Measurements from ENCODE around the gene SLC39A11.
"Not testable (repeated sequence)": the region's sequence is repeated elsewhere in the genome, so short reads cannot be mapped to it uniquely, and the experiment has no call there.

SLC39A11 gene

DNA sequence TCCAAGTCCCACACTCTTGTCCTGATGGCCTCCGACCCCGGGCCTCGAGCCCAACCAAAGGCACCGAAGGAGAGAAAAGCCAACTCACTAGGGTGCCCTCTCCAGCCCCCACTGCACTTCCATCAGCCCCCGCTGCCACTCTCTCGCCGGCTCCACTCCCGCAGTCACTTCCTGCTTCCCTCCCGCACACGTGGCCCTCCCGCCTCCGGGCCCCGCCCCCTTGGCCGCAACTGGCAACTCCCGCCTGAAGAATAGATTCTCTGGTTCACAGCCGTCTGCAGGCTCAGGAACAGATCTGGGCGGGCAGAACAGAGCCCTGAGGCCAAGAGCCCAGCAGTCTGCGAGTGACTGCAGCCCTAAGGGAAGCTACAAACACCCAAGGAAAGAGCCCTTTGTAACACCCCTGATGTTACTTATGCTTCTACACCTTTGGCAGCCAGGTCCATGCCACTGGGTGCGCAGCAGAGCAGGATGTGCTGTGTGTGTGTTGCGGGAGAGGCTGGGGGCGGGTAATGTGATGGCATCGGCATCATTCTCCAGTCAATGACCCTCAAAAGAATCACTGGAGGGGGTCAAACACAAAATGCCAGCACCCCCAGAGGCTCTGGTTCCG, at the start of gene SLC39A11:
TSS of gene SLC39A11 (minus strand) at position 166 of the 613 bp plus-strand sequence. CDS start 3,924 bp downstream, outside the sequence.
- peak; percentile 82 for DNase-seq (ENCODE audit: low read depth in 2 of 2)

GRCh38 chr17:73141411-73141810, 48.9 kb upstream of the SLC39A11 start:
- no peak for DNase-seq (ENCODE audit: low read depth in 2 of 2)

DNA sequence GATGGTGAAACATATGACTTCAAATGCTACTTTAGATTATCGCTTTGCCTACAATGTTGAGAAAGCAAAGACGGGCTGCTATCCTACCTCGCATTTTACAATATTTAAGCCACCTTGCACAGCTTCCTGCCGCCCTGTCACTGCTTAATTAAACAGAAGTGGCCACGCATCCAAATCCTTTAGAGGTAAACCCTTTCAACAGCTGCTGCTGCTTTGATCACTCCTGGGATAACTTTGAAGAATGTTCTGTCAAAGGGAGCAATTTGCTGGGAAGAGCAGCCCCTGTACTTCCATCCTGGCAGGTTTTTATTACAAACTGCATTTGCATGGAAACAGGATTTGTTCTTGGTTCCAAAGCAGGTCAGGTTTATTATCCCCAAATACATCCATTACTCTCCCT, 48.1 kb upstream of the SLC39A11 start:
- DNase-seq (ENCODE audit: low read depth in 2 of 2): no peak

GRCh38 chr17:73139296-73139695, 46.8 kb upstream of the SLC39A11 start:
- no peak for DNase-seq (ENCODE audit: low read depth in 2 of 2)

DNA sequence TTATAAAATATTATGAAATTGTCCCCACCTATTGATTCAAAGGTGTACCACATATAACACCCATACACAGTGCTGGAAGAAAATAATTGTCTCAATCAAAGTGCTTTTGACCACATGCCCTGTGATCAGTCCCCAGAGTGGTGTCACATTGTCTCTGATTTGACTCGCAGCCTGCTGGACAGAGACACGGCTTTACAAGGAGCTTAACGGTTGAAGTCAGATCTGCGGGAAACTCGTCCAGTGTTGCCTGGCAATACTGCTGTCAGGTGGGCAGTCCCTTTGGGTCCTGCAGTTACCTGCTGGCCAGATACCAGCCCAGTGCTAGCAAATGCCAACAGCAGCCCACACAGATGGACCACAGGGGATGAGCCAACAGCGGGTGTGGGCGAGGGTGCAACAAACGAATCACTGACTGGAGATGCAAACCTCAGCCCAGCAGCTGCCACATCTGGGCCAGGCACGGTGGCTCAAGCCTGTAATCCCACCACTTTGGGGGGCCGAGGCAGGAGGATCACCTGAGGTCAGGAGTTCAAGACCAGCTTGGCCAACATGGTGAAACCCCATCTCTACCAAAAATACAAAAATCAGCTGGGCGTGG, 46.2 kb upstream of the SLC39A11 start:
- no peak for DNase-seq (ENCODE audit: low read depth in 2 of 2)

DNA sequence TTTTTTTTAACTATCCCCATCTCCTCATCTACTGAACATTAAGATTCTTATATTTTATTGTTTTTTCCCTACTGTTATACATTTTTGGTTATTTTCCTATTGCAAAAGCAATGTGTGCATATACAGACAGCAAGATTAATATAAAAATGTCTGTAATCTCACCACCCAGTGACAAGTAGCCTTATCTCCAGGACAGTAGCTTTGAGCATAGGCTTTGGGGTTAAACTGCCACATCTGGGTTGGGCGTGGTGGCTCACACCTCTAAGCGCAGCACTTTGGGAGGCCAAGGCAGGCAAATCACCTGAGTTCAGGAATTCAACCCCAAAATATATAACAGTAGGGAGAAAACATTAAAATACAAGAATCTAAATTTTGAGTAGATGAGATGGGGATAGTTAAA, 44.9 kb upstream of the SLC39A11 start:
- no peak for DNase-seq (ENCODE audit: low read depth in 2 of 2)

DNA sequence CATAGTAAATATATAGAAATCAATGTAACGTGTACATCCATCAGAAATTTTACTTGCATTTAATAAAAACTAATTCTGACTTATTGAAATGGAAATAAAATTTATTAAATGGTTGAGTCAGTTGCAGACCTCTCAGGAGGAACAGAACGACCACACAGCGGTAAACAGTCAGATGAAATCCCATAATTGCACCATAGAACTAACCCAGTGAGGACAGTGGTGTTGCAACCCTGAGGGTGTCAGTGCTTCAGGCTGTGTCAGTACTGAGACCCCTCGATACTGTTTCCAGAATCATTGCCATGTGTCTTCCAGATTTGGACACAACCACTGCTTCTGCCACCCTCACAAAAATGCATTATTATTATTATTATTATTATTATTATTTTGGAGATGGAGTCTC, 43.3 kb upstream of the SLC39A11 start:
- no peak for DNase-seq (ENCODE audit: low read depth in 2 of 2)

- DNase-seq (ENCODE audit: low read depth in 2 of 2): no peak
These were observed 41.6 kb upstream of the SLC39A11 start for GRCh38 chr17:73133911-73134649.

GRCh38 chr17:73132085-73132492, 39.6 kb upstream of the SLC39A11 start:
- DNase-seq (ENCODE audit: low read depth in 2 of 2): no peak

DNA sequence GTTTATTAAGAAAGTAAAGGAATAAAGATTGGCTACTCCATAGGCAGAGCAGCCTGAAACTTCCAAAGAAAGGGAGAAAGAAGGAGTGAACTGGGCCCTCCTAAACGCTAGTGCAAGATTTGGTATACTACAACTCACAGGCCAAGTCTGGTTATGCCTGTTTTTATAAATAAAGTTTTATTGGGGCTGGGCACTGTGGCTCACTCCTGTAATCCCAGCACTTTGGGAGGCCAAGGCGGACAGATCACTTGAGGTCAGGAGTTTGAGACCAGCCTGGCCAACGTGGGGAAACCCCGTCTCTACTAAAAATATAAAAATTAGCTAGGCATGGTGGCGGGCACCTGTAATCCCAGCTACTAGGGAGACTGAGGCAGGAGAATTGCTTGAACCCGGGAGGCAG, 39.0 kb upstream of the SLC39A11 start:
- DNase-seq (ENCODE audit: low read depth in 2 of 2): not testable (repeated sequence)

- no peak for DNase-seq (ENCODE audit: low read depth in 2 of 2)
These were observed 38.5 kb upstream of the SLC39A11 start for GRCh38 chr17:73130977-73131376.

GRCh38 chr17:73128496-73128895, 36.0 kb upstream of the SLC39A11 start:
- DNase-seq (ENCODE audit: low read depth in 2 of 2): no peak

DNA sequence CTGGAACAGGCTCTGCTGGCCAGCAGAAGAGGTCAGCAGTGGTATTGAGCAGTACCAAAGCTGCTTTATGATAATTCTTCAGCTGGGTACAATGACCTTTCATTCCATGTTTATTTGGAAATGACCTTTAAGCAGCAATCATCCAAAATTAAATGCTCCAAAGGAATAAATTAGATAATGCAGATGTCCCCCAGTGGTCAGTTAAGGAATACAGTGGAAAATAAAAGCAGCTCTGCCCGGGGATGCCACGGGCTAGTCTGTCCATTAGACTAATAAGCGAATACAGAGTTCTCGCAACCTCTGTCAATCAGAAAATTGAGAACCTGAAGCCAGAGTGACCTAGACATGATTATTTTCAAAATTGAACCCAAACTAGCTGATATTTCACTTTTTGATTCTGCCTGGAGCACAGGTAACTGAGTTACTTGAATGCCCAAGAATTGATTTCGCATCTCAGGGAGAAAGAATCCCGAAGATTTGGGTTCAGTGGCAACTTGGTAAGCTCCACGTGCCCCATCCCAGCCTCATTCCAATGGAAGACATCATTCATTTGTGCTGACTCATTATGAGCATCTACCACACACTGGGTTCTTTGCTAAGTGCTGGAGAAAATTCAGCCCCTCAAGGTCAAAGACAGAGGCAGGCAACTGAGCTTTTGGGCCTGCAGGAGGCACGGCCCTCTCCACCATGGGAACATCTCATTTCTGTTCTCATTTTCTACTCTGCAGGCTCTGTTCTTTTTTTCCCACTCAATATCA, 34.4 kb upstream of the SLC39A11 start:
- DNase-seq (ENCODE audit: low read depth in 2 of 2): no peak

DNA sequence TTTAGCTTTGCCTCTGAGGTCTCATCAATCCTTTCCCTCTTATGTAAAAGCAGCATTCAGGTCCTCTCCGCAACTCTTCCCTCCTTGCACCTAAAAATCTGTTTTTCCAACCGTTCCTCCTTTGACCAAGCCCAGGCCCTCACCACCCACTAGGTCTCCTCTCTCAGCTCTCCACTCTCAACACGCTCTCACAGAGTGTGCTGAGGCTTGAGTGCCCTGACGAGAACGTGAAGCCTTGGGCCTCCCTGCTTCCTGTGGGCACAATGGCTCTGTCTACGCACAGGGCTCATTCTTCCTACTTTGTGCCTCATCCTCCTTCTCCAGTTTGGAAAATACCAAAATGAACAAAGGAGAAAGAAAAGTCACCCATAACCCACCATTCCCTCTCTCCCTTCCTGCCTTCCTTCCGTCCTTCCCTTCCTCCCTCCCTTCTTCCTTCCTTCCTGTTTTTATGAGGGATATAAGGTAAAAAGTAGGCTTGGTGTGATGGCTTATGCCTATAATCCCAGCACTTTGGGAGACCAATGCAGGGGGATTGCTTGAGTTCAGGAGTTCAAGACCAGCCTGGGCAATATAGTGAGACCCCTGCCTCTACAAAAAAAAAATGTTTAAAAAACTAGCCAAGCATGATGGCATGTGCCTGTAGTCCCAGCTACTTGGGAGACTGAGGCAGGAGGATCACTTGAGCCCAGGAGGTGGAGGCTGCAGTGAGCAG, 31.3 kb upstream of the SLC39A11 start:
- no peak for DNase-seq (ENCODE audit: low read depth in 2 of 2)

DNA sequence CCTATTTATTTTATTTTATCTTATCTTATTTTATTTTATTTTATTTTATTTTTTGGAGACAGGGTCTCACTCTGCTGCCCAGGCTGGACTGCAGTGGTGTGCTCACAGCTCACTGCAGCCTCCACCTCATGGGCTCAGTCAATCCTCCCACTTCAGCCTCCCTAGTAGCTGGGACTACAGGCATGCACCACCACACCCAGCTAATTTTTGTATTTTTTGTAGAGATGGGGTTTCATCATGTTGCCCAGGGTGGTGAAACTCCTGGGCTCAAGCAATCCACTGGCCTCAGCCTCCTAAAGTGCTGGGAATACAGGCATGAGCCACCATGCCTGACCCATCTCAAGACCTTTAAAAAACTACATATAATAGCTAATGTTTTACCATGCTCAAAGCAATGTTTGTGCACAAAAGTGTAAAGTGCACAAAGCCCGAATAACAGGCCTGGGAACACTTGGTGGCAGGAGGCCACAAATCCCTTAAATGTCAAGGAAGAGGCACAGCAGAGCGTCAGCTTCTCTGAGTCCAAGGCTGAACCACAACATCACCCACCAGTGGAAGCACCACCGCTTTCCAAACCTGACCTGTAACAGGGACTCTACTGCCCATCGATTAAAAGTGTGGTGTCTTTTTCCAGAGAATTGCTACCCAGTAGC, 30.6 kb upstream of the SLC39A11 start:
- DNase-seq (ENCODE audit: low read depth in 2 of 2): no peak

GRCh38 chr17:73121506-73121905, 29.0 kb upstream of the SLC39A11 start:
- no peak for DNase-seq (ENCODE audit: low read depth in 2 of 2)

DNA sequence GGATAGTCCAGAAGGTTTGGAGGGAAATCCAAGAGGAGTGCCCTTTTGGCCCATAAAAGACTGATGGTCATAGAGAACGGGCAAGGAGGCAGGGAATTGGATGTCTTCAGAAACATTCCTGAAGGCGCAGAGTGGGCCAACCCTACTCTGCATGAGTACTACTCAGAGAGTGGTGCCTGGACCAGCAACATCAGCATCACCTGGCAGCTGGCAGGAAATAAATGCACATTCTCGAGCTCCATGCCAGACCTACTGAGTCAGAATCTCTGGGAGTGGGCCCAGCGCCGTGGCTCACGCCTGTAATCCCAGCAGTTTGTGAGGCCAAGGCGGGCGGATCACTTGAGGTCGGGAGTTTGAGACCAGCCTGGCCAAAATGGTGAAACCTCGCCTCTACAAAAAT, 27.1 kb upstream of the SLC39A11 start:
- no peak for DNase-seq (ENCODE audit: low read depth in 2 of 2)

DNA sequence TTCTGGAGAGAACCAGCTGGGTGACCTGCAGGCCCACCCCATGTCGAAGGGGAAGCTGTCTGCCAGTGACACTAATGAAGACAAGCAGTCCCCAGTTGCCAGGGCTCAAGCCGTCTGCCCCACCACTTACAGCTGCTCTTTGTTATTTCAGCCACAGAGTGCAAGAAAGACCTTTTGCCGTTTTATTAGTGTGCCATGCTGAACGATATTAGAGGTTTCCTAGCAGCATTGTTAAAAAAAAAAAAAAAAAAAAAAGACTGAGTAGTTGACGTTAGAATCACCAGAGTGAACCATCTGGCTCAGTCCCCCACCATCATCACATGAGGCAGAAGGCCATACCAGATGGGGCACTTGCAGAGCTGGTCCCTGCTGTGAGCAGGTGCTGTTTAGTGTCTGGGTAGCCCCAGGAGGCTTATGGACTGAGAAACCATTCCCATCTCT, 26.5 kb upstream of the SLC39A11 start:
- DNase-seq (ENCODE audit: low read depth in 2 of 2): no peak

DNA sequence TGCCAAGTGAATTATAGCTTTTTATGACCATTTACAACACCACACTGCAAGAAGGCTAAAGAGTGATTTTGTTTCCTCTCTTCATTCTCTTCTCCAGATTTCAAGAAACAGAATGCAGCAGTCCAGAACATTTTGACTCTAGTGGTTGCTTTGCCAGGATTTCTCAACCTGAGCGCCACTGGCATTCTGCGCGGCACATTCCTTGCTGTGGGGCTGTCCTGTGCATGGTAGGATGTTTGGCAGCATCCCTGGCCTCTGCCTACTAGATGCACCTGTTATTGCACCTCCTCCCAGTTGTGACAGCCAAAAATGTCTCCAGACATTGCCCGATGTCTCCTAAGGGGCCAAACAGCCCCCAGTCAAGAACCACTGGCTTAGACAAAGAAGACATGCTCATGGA, 25.7 kb upstream of the SLC39A11 start:
- no peak for DNase-seq (ENCODE audit: low read depth in 2 of 2)

GRCh38 chr17:73112246-73112645, 19.8 kb upstream of the SLC39A11 start:
- DNase-seq (ENCODE audit: low read depth in 2 of 2): no peak

GRCh38 chr17:73111386-73111785, 18.9 kb upstream of the SLC39A11 start:
- DNase-seq (ENCODE audit: low read depth in 2 of 2): no peak
